ENCODE data around the gene HRH1.
"Not testable (repeated sequence)": the region's sequence is repeated elsewhere in the genome, so short reads cannot be mapped to it uniquely, and the experiment has no call there.

HRH1 gene

DNA sequence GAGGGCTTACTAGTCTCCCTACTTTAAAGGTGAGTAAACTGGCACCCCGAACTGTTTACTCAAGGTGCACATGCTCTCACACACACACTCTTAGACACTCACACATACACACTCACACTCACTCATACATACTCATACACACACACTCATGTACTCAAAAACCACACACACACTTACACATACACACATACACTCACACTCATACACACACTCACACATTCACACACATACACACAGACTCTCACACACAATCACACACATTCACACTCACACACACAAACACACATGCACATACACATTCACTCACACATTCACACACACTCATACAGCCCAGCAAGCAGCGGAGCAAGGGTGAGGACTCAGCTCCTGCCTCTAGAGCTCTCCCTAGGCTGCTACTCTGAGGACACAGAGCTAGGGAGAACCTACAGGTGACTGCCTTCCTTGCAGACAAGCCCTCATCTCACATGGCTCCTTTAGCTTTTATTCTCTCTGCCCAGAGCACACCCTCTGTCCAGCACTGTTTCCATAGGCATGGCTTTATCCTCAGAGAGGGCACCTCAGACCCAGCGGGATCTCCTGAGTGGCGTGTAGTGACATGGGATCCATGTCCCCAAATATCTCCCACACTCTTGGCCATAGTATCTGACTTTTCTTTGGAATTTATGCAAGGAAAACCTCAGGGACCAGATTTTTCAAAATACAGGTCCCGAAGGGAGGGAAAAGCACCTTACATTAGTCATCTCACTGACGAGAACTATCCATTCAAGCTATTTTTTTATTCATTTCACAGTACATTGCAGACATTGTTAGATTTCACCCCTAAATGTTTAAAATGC, 91.8 kb downstream of the HRH1 start:
- DNase-seq, result no peak

DNA sequence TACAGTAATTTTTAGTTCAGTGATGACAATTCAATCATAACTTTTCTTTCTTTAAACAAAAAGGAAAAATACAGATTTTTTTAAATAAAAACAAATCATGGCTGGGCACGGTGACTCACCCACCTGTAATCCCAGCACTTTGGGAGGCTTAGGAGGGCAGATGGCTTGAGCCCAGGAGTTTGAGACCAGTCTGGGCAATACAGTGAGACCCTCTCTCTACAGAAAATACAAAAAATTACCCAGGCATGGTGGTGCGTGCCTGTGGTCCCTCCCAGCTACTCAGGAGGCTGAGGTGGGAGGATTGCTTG, 92.3 kb downstream of the HRH1 start:
- DNase-seq, result no peak

DNA sequence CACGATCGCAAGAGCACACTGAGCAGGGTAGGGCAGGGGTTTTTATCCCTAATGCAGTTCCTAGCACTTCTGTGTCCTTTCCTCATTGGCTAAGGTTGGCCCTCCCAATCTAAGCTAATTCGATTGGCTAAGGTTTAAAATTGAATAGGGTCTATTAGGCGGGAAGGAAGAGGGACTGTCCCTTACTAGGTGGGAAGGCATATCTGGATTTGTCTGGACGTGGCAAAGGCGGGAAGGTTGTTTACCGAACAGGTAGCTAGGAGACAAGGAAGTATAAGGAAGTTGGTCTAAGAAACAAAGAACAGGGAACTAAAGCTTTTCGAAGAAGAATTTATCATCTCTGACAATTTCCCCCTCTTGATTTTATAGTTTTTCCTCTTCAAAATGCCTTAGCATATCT, 93.1 kb downstream of the HRH1 start:
- no peak for DNase-seq

DNA sequence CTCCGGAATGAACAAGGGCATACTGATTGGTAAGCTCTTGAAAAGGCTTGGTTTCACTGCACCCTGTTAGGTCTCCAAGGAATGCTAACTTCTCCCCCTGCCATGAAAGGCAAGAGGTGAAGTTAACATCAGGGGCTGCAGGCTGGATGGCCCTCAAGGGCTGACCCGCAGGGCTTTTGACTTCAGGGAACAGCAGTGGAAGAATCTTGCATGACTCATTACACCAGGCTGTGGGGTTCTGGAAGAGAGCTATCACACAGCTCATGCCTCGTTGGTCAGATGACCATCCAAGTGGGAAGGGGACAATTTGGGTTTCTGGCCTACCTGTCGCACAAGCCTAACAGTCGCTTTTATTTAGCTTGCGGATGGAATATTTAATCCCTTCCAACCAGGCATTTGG, 94.3 kb downstream of the HRH1 start:
- DNase-seq, result no peak

DNA sequence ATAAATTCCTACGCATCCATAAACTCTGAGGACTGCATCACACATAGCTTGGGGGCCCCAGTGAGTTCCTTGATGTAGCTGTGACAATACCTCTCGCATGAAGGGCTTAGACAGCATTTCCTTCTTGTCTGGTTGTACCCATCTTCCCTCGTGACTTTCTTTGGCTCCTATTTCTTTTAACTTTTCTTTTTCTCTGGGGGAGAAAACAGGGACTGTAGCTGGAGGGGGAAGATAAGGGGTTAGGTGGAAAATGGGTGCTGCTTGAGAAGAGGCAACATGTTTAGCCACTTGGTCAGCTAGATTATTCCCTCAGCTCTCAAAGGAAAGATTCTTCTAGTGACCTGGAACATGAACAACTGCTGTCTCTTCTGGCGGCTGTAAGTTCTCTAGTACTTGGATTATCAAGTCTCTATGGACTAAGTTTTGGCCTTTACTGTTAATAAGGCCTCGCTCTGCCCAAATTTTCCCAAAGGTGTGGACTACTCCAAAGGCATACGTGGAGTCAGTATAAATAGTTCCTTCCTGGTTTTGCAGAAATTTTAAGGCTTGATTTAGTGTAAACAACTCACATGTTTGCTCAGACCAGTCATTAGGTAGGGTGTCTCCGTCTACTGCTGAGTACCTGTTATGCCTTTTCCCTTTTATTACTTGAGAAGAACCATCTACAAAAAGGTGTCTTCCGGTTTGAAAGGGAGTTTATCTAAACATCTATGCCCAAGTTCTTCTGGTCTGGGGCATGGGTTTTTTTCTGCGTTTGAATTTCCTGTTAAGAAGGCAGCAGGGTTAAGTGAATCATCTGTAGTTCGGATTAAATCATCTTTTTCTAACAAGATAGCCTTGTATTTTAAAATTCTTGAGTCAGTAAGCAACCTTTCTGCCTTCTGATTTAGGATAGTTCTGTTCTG, 96.9 kb downstream of the HRH1 start:
- no peak for DNase-seq

DNA sequence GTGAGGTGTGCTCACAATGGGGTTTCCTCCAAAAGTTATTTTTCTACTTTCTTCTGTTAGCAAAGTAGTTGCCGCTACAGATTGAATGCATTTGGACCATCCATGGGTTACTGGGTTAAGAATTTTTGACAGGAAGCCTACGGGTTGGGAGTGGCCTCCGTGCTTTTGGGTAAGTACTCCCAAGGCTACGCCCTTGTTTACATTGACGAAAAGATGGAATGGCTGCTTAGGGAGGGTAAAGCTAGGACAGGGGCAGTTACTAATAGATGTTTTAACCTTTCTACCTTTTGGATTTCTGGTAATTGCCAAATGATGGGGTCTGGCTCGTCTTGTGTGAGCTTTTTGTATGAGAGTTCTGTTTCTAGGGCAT, 97.5 kb downstream of the HRH1 start:
- no peak for DNase-seq

DNA sequence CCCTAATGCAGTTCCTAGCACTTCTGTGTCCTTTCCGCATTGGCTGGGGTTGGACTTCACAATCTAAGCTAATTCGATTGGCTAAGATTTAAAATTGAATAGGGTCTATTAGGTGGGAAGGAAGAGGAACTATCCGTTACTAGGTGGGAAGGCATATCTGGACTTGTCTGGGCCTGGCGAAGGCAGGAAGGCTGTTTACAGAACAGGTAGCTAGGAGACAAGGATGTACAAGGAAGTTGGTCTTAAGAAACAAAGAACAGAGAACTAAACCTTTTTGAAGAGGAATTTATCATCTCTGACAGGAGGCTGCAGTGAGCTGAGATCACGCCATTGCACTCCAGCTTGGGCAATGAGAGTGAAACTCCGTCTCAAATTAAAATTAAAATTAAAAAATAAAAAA, 100.6 kb downstream of the HRH1 start:
- no peak for DNase-seq

DNA sequence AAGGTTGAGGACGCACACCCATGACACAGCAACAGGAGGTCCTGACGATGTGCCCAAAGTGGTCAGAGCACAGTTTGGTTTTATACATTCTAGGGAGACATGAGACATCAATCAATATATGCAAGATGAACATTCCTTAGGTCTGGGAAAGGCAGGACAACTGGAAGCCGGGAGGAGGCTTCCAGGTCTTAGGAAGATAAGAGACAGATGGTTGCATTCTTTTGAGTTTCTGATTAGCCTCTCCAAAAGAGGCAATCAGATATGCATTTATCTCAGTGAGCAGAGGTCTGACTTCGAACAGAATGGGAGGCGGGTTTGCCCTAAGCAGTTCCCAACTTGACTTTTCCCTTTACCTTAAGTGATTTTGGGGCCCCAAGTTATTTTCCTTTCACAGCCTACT, 101.2 kb downstream of the HRH1 start:
- DNase-seq, result not testable (repeated sequence)

DNA sequence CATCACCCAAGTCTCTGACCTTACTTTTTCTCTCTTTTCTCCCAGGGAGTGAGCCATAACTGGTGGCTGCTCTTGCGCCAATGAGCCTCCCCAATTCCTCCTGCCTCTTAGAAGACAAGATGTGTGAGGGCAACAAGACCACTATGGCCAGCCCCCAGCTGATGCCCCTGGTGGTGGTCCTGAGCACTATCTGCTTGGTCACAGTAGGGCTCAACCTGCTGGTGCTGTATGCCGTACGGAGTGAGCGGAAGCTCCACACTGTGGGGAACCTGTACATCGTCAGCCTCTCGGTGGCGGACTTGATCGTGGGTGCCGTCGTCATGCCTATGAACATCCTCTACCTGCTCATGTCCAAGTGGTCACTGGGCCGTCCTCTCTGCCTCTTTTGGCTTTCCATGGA, 104.7 kb downstream of the HRH1 start:
- no peak for DNase-seq

DNA sequence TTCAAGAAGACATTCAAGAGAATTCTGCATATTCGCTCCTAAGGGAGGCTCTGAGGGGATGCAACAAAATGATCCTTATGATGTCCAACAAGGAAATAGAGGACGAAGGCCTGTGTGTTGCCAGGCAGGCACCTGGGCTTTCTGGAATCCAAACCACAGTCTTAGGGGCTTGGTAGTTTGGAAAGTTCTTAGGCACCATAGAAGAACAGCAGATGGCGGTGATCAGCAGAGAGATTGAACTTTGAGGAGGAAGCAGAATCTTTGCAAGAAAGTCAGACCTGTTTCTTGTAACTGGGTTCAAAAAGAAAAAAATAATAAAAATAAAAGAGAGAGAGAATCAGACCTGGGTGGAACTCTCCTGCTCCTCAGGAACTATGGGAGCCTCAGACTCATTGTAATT, 106.2 kb downstream of the HRH1 start:
- DNase-seq, result no peak

DNA sequence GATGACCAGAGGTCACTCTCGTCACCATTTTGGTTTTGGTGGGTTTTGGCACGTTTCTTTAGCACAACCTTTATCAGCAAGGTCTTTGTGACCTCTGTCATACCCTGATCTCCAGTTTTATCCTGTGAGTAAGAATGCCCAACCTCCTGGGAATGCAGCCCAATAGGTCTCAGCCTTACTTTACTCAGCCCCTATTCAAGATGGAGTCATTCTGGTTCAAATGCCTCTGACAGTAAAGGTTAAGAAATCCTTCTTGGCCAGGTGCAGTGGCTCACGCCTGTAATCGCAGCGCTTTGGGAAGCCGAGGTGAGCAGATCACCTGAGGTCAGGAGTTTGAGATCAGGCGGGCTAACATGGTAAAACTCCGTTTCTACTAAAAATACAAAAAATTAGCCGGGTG, 114.7 kb downstream of the HRH1 start:
- DNase-seq, result no peak

DNA sequence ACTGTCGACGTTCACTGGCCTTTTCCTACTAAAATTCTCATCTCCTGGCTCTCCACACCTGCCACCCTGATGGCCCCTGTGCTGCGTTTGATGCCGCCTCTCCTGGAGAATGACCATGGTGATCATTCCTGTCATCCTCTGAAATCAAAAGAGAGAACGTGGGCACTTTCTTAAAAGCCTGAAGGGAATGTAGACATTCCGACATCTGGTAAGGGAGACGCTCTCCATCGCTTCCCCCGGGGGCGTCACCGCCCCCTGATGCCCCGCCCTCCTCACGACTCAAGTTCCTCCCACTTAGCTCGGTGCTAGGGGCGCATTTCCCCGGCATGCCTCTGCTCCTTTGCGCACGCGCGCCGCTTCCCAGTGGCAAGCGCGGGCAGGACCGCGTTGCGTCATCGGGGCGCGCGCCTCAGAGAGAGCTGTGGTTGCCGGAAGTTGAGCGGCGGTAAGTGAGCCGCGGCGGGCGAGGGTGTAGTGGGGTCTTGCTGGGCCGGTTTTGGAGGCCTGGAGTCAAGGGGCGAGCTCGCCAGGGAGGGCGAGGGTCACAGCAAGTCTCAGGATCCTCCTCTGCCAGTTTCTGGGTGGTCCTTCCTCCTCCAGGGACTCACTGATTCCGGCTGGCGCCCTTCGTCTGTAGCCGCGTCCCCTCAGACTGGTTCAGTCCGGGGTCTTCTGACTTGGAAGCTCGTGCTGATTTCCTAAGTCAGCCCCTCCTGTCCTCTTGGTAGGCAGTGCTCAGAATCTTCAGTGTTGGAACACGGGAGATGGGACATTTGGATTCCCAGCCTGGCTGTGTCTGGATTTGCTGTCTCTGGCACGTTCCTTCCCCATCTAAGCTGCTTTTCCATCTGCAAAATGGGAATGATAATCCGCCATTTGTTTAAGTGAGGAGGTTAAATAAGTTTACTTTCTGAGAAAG, 118.0 kb downstream of the HRH1 start, which contains the start of gene ATG7:
Gene ATG7 (plus strand): TSS at position 412 of the 919 bp plus-strand sequence. CDS start 26,299 bp downstream, outside the sequence.
- DNase-seq, result peak; percentile 53

DNA sequence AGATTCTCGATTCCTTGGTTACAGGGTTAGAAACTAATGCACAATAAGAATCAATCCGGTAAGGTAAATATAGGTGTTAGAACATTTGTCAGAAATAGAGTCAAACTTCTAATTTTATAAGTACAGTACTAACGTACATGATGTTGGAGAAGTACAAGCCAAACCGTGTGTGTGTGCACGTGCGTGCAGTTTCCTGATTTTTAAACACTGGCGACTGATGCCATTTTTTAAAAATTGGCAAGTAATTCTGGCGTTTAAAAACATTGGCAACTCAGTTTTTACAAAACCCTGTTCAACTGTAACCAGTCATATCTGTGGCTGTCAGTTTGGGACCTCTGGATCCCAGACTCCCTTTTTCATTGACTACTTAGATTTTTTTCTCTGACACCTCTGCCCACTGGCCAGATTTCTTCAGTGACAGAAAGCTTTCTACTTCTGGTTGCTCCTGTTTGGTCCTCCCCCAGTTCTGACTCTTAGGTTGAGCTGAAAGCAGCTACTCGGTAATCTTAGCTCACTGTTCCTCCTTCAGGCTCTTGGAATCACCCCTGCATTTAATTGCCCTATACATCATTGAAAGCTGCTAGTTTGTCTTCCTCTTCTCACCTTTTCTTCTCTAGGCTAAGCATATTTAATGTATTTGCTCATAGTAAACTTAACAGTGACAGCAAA, 118.7 kb downstream of the HRH1 start:
- no peak for DNase-seq

DNA sequence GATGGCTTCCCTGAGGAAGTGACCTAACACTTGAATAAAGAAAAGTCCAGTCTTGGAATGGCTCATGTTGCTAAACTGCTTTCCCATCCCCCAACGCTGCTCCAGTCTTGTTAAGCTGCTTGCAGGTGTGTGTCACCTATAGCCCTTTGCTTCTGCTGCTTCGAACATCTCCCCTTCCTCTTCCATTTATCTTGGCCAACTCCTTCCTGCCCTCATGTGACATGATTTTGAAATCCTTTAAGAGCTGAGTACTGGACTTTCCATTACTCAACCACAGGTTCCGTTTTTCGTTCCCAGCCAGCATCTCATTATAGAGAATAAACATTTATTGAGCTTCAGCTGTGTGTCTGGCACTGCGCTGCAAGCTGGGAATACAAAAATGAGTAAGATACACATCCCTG, 119.6 kb downstream of the HRH1 start:
- no peak for DNase-seq

DNA sequence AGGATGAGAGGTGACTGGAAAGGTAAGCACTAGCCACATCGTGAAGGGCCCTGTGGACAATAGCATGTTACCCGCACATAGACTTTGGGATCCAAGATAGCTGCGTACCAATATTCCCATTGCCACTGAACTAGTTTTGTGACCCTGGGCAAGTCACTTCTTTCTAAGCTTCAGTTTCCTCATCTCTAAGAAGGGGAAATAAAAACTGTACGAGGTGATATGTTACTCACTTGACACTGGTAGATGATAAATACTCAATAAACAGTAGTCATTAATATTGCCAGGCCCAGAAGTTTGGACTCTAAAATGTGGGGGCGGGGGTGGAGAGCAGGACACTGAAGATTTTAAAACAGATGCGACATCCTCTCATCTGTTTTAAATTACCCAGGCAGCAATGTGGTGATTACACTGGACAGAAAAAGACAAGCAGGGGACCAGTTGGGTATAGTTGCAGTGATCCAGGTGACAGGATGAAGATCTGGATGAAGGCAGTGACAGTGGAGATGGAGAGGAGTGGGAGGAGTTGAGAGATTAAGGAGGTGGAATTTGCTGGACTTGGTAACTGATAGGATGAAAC, 120.4 kb downstream of the HRH1 start:
- DNase-seq, result no peak

DNA sequence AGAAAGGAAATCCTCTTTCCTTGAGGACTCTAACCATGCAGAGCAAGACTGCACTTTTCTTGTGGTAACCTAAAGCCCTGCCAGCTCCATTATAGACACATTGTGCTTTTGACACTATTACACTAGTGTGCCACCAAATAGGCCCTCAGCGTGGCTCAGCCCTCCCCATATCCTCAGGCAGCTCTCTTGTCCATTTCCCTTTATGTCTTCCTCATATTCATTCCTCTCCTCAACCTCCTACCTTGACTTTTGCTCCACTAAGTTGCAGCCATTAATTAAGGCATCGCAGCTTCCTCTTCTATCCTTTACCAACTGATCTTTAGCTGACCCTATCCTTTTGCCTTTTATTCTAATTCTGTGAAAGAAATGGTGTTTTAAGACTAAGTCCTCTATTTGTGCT, 121.6 kb downstream of the HRH1 start:
- no peak for DNase-seq

DNA sequence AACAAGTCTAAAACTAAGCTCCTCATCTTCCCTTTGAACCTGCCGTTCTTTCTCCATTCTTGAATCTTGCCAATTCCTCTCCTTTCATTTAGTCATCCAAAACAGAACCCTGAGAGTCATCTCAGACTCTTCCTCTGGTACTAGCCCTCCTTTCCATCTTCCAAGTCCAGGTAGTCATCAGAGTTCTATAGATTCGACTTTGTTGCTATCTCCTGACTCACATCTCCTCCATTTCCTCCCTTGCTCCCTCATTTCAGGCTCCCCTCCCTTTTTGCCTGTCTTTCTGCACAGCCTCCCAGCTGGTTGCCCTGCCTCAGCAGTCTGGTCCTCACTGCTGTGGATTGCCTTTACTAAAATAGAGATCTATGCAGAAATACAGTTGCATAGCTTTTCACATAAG, 122.6 kb downstream of the HRH1 start:
- no peak for DNase-seq

DNA sequence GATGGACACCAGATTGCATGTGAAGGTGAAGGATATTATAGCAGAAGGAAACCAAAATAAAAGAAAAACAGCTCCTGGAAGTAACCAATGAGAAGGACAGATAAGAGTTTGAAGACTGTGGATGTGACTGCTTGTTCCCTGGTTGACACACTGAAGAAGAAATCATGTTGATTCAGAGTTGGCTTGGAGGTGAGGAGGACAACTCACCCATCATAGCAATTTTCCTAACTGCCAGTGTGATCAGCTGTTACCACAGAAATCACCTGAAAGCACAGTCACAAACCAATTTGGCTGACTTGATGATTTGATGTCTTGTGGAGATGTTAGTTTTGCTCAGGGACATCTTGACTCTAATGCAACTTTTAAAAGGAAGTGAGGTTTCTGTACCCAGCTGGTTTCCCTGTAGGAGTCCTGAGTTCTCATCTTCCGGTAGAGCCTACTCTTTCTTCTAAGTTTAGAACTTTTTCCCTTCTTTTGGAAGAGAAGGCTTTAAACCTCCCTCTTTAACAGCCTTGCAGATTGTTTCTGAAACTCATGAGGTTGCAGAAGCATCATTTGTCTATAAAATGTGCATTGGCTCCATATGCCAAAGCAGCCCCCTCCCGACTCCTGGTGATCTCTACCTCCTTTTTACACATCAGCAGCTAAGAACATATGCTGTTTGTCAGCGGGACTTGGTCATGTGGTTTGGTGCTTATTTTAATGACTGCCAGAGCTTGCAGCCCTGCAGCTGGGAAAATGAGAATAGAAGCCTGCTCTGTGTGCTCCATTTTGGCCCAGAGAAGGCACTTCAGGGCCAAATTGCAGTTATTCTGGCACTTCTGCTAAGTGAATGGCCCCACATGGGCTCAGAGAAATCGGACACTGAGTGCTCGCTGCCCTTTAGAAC, 128.2 kb downstream of the HRH1 start:
- DNase-seq, result no peak

DNA sequence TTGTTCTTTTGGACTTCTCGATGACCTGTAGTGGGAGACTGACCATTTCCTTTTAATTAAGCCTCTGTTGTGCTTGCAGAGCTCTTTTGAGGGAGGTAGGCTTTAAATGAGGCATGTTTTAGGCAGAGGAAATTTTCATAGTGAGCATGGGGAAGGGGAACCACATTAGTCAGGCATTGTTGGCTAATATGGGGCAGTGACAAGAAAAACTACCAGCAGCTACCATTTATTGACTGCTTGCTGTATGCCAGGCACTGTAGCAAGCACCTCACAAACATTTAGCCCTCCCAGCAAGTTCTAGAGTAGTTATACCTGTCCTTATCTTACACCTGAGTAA, 128.8 kb downstream of the HRH1 start:
- no peak for DNase-seq

DNA sequence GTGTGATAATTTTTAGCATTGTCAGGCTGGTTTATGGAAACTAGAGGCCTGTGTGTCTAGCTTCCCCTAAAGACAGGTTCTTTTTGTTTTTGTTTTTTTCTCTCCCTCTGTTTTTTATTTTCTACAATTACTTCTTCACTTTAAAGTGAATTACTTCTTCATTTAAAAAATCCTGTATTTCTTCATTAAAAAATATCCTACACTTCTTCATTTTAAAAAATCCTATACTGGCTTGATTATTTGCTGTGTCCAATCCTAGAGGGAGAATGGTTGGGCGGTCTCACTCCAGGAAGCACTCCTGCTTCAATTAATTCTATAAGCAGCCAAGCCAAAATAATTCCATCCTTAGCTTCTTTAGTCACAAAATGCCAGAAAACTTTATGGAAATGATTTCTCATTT, 129.7 kb downstream of the HRH1 start:
- no peak for DNase-seq

DNA sequence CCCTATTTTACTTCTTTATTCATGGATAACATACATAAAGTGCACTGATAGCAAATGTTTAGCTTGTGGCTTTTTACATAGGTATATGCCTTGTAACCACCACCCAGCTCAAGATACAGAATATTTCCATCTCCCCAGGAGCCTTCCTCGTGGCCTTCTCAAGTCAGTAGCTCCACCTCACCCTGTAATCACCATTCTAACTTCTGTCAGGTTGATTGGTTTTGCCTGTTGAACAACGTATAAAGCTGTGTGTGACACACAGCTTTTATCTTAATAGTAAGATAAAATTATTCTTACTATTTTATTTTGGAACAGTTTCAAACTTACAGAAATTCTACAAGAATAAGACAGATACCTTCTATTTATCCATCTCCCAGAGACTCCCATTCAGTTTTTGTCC, 131.2 kb downstream of the HRH1 start:
- DNase-seq, result no peak
